ENCODE measurements around the gene RRP36. TPM values are rescaled to one million over a fixed set of nuclear protein-coding genes. Genes with fewer than 3 reads are reported as not detected.
"Not testable (repeated sequence)": the region's sequence is repeated elsewhere in the genome, so short reads cannot be mapped to it uniquely, and the experiment has no call there.

RRP36 gene
- total RNA-seq, 1 donor from 2014 or later = 109 TPM

GRCh38 chr6:43040542-43041257 is 19.3 kb downstream of the RRP36 start:
- H3K27ac Mint-ChIP-seq (ENCODE audit: unreplicated experiment) = no peak overlapping the region
- no peak for DNase-seq
- H3K4me3 Mint-ChIP-seq (ENCODE audit: unreplicated experiment) = no peak overlapping the region
- TF ChIP-seq CTCF (IDR thresholded peaks at IDR 0.05; ENCODE audit: partially characterized antibody, unreplicated experiment) = no peak
- peaks cover 2% of the 10 kb centered on the region for H3K4me1 Mint-ChIP-seq (ENCODE audit: low read depth, unreplicated experiment)
- H3K9me3 Mint-ChIP-seq (ENCODE audit: unreplicated experiment) = no peaks in the 10 kb centered on the region
- peaks cover 8% of the 10 kb centered on the region for H3K27me3 Mint-ChIP-seq (ENCODE audit: unreplicated experiment)
- no peaks in the 10 kb centered on the region for H3K36me3 Mint-ChIP-seq (ENCODE audit: unreplicated experiment)

GRCh38 chr6:43041475-43041874 is 20.1 kb downstream of the RRP36 start:
- peaks cover 11% of the 10 kb centered on the region for H3K27me3 Mint-ChIP-seq (ENCODE audit: unreplicated experiment)
- not testable (repeated sequence) for H3K27ac Mint-ChIP-seq (ENCODE audit: unreplicated experiment); H3K4me3 Mint-ChIP-seq (ENCODE audit: unreplicated experiment); H3K4me1 Mint-ChIP-seq (ENCODE audit: low read depth, unreplicated experiment); H3K36me3 Mint-ChIP-seq (ENCODE audit: unreplicated experiment); DNase-seq; H3K9me3 Mint-ChIP-seq (ENCODE audit: unreplicated experiment)

GRCh38 chr6:43043310-43043709 is 21.9 kb downstream of the RRP36 start:
- Mint-ChIP-seq H3K4me1 (ENCODE audit: low read depth, unreplicated experiment) (no peaks in the 10 kb centered on the region), H3K27ac (ENCODE audit: unreplicated experiment) (no peak overlapping the region), H3K27me3 (ENCODE audit: unreplicated experiment) (peaks cover 9% of the 10 kb centered on the region), H3K36me3 (ENCODE audit: unreplicated experiment) (no peaks in the 10 kb centered on the region), H3K9me3 (ENCODE audit: unreplicated experiment) (peaks cover 2% of the 10 kb centered on the region), H3K4me3 (ENCODE audit: unreplicated experiment) (no peak overlapping the region)
- no peak for TF ChIP-seq CTCF (IDR thresholded peaks at IDR 0.05; ENCODE audit: partially characterized antibody, unreplicated experiment)
- DNase-seq = no peak

- H3K9me3 Mint-ChIP-seq (ENCODE audit: unreplicated experiment) = peaks cover 2% of the 10 kb centered on the region
- no peak for TF ChIP-seq CTCF (IDR thresholded peaks at IDR 0.05; ENCODE audit: partially characterized antibody, unreplicated experiment)
- peaks cover 7% of the 10 kb centered on the region for H3K27me3 Mint-ChIP-seq (ENCODE audit: unreplicated experiment)
- DNase-seq = no peak
- no peak overlapping the region for H3K27ac Mint-ChIP-seq (ENCODE audit: unreplicated experiment)
- H3K4me3 Mint-ChIP-seq (ENCODE audit: unreplicated experiment) = no peak overlapping the region
- no peaks in the 10 kb centered on the region for H3K36me3 Mint-ChIP-seq (ENCODE audit: unreplicated experiment)
- no peaks in the 10 kb centered on the region for H3K4me1 Mint-ChIP-seq (ENCODE audit: low read depth, unreplicated experiment)
Observed at GRCh38 chr6:43045371-43045930, 24.0 kb downstream of the RRP36 start.

GRCh38 chr6:43047998-43048397 is 26.6 kb downstream of the RRP36 start:
- Mint-ChIP-seq H3K36me3 (ENCODE audit: unreplicated experiment) (peaks cover 9% of the 10 kb centered on the region), H3K4me3 (ENCODE audit: unreplicated experiment) (no peak overlapping the region), H3K27ac (ENCODE audit: unreplicated experiment) (no peak overlapping the region), H3K27me3 (ENCODE audit: unreplicated experiment) (peaks cover 12% of the 10 kb centered on the region), H3K9me3 (ENCODE audit: unreplicated experiment) (peaks cover 11% of the 10 kb centered on the region), H3K4me1 (ENCODE audit: low read depth, unreplicated experiment) (peaks cover 13% of the 10 kb centered on the region)
- no peak for DNase-seq
- TF ChIP-seq CTCF (IDR thresholded peaks at IDR 0.05; ENCODE audit: partially characterized antibody, unreplicated experiment) = no peak

Measured in glutamatergic neuron (in vitro differentiated cells).